SK-N-SH (cell line): ENCODE measurements around the gene RAMP3. TPM values are rescaled to one million over a fixed set of nuclear protein-coding genes. Genes with fewer than 3 reads are reported as not detected.

Source experiments
- CTCF ChIA-PET: fragments of 300-600, 350-600 bp; formaldehyde crosslinking; extraction: SDS; loops from one replicate; lab custom pipeline; 2021; lab: Yijun Ruan, JAX
- POLR2A ChIA-PET: fragments of 350-600 bp; sonication (Branson Sonifier 250); formaldehyde crosslinking; extraction: SDS; loops from one replicate; lab custom pipeline; 2020; ENCODE audit warnings: antibody characterized with exemption, inconsistent platforms; lab: Yijun Ruan, JAX
- DNase-seq: peaks from one replicate; pipeline ENCODE4 v3.0.0; 2012
- H2AFZ ChIP-seq: fragments of 200-600 bp; sonication (generic); 2 replicates; pipeline ENCODE4 v1.8.1; 2016; ENCODE audit warnings: antibody characterized with exemption, mild to moderate bottlenecking, low read depth
- H3F3A ChIP-seq: fragments of 200-600 bp; sonication (generic); replicated peaks from 2 replicates; pipeline ENCODE3; 2016; ENCODE audit warnings: antibody characterized with exemption, mild to moderate bottlenecking; ENCODE audit not compliant: insufficient read depth
- H3K27ac ChIP-seq, 2 experiments: fragments of 200-500 bp in 1 of 2; fragments of 200-600 bp in 1 of 2; sonication (Bioruptor generic) in 1 of 2; sonication (generic), shearing (Covaris generic) in 1 of 2; 2 replicates each; pipeline versions ENCODE4 v1.5.1 to v1.6.1; 2014 to 2016; ENCODE audit warnings: low read depth in 2 of 2, inconsistent platforms in 1 of 2, low read length in 1 of 2, mild to moderate bottlenecking in 1 of 2, mixed read lengths in 1 of 2
- H3K27me3 ChIP-seq: fragments of 200-600 bp; sonication (generic), shearing (Covaris generic); 2 replicates; pipeline ENCODE4 v1.6.1; 2016; ENCODE audit warnings: mixed run types; ENCODE audit not compliant: insufficient read depth
- H3K36me3 ChIP-seq, 2 experiments: fragments of 200-500 bp in 1 of 2; fragments of 200-600 bp in 1 of 2; sonication (Bioruptor generic) in 1 of 2; sonication (generic) in 1 of 2; replicated peaks in 1 of 2; 2 replicates each; pipeline versions ENCODE3 to v1.5.1; 2014 to 2016; ENCODE audit warnings: low read length in 1 of 2, mild to moderate bottlenecking in 1 of 2; ENCODE audit not compliant: insufficient read depth in 2 of 2, control insufficient read depth in 1 of 2
- H3K4me1 ChIP-seq, 2 experiments: fragments of 200-500 bp in 1 of 2; fragments of 200-600 bp in 1 of 2; sonication (Bioruptor generic) in 1 of 2; sonication (generic), shearing (Covaris generic) in 1 of 2; 2 replicates each; pipeline versions ENCODE4 v1.5.1 to v1.6.1; 2014 to 2016; ENCODE audit warnings: low read depth in 1 of 2, low read length in 1 of 2, mixed run types in 1 of 2; ENCODE audit not compliant: insufficient read depth in 2 of 2, control insufficient read depth in 1 of 2
- H3K4me2 ChIP-seq: fragments of 200-600 bp; sonication (generic), shearing (Covaris generic); 2 replicates; pipeline ENCODE4 v1.6.1; 2017; ENCODE audit warnings: mixed run types
- H3K4me3 ChIP-seq, 2 experiments: fragments of 200-500 bp in 1 of 2; fragments of 200-600 bp in 1 of 2; sonication (Bioruptor generic) in 1 of 2; sonication (generic), shearing (Covaris generic) in 1 of 2; 2 replicates each; pipeline versions ENCODE4 v1.5.1 to v1.8.1; 2014 to 2016; ENCODE audit warnings: low read depth in 2 of 2, inconsistent platforms in 1 of 2, low read length in 1 of 2, mild to moderate bottlenecking in 1 of 2, mixed read lengths in 1 of 2, moderate library complexity in 1 of 2
- H3K79me2 ChIP-seq: fragments of 200-600 bp; sonication (generic); 2 replicates; pipeline ENCODE4 v1.8.1; 2017; ENCODE audit warnings: mild to moderate bottlenecking; ENCODE audit not compliant: insufficient read depth
- H3K9ac ChIP-seq: fragments of 200-600 bp; sonication (generic); 2 replicates; pipeline ENCODE4 v1.6.1; 2017; ENCODE audit warnings: mixed run types
- H3K9me2 ChIP-seq: fragments of 200-600 bp; sonication (generic); 2 replicates; pipeline ENCODE4 v1.6.1; 2017; ENCODE audit warnings: mixed run types
- H3K9me3 ChIP-seq: fragments of 200-600 bp; sonication (generic); 2 replicates; pipeline ENCODE4 v1.6.1; 2017; ENCODE audit warnings: mixed run types, mild to moderate bottlenecking, moderate library complexity
- H4K20me1 ChIP-seq: fragments of 200-600 bp; sonication (generic); 2 replicates; pipeline ENCODE4 v1.6.1; 2017; ENCODE audit warnings: mild to moderate bottlenecking, mixed run types; ENCODE audit not compliant: insufficient read depth
- EP300 ChIP-seq, 2 experiments: IDR thresholded peaks; 2 replicates each; pipeline versions ENCODE4 v1.4.0 to v1.6.1; 2012; ENCODE audit warnings: borderline replicate concordance in 1 of 2, low read depth in 1 of 2, low read length in 1 of 2
- FOSL2 ChIP-seq: IDR thresholded peaks from 2 replicates; pipeline ENCODE4 v1.4.0; 2012; ENCODE audit warnings: low read depth, mild to moderate bottlenecking, moderate library complexity, borderline replicate concordance
- FOXJ3 ChIP-seq: sonication (generic); formaldehyde crosslinking; IDR thresholded peaks from 2 replicates; pipeline ENCODE4 v1.5.1; 2020; ENCODE audit warnings: mild to moderate bottlenecking, missing genetic modification reagents
- GABPA ChIP-seq: IDR thresholded peaks from 2 replicates; pipeline ENCODE4 v1.4.0; 2012; ENCODE audit warnings: low read depth, mild to moderate bottlenecking
- GATA2 ChIP-seq: sonication (generic); formaldehyde crosslinking; IDR thresholded peaks from 2 replicates; pipeline ENCODE4 v1.5.0; 2020; ENCODE audit warnings: mild to moderate bottlenecking, missing genetic modification reagents
- MEF2A ChIP-seq: IDR thresholded peaks from 2 replicates; pipeline ENCODE4 v1.4.0; 2012; ENCODE audit warnings: low read depth, borderline replicate concordance
- MXI1 ChIP-seq: IDR thresholded peaks from 2 replicates; pipeline ENCODE4 v1.6.1; 2012; ENCODE audit warnings: mild to moderate bottlenecking, low read depth, low read length, improper control_type of control experiment
- NRF1 ChIP-seq: IDR thresholded peaks from 2 replicates; pipeline ENCODE4 v1.6.1; 2012; ENCODE audit warnings: low read depth, mild to moderate bottlenecking, low read length
- PBX3 ChIP-seq: IDR thresholded peaks from 2 replicates; pipeline ENCODE4; 2012
- POLR2AphosphoS5 ChIP-seq: IDR thresholded peaks from 2 replicates; pipeline ENCODE4 v1.6.1; 2012; ENCODE audit warnings: low read depth, low read length
- RAD21 ChIP-seq: IDR thresholded peaks from 2 replicates; pipeline ENCODE4 v1.6.1; 2012; ENCODE audit warnings: mild to moderate bottlenecking, low read length
- REST ChIP-seq: IDR thresholded peaks from 2 replicates; pipeline ENCODE4 v1.6.1; 2012; ENCODE audit warnings: mild to moderate bottlenecking, low read depth, low read length, moderate library complexity
- RFX5 ChIP-seq: IDR thresholded peaks from 2 replicates; pipeline ENCODE4 v1.6.1; 2012; ENCODE audit warnings: mild to moderate bottlenecking, improper control_type of control experiment, low read length
- RXRA ChIP-seq: IDR thresholded peaks from 2 replicates; pipeline ENCODE4 v1.4.0; 2012; ENCODE audit warnings: low read depth, mild to moderate bottlenecking, borderline replicate concordance
- SIN3A ChIP-seq: IDR thresholded peaks from 2 replicates; pipeline ENCODE4 v1.6.1; 2012; ENCODE audit warnings: low read depth, mild to moderate bottlenecking, low read length, moderate library complexity, borderline replicate concordance
- SMC3 ChIP-seq: IDR thresholded peaks from 2 replicates; pipeline ENCODE4 v1.6.1; 2012; ENCODE audit warnings: low read depth, low read length, improper control_type of control experiment
- TAF1 ChIP-seq: IDR thresholded peaks from 2 replicates; pipeline ENCODE4 v1.6.1; 2012; ENCODE audit warnings: low read depth, mild to moderate bottlenecking, low read length, moderate library complexity, borderline replicate concordance
- TCF12 ChIP-seq: IDR thresholded peaks from 2 replicates; pipeline ENCODE4 v1.4.0; 2012
- TEAD4 ChIP-seq: IDR thresholded peaks from 2 replicates; pipeline ENCODE4 v1.4.0; 2012; ENCODE audit warnings: mild to moderate bottlenecking, borderline replicate concordance; ENCODE audit not compliant: insufficient read depth
- USF1 ChIP-seq: IDR thresholded peaks from 2 replicates; pipeline ENCODE4 v1.4.0; 2012; ENCODE audit warnings: low read depth, borderline replicate concordance
- YY1 ChIP-seq: IDR thresholded peaks from 2 replicates; pipeline ENCODE4 v1.4.0; 2012; ENCODE audit warnings: low read depth, mild to moderate bottlenecking
- ZBTB33 ChIP-seq: IDR thresholded peaks from 2 replicates; pipeline ENCODE4 v1.4.0; 2012; ENCODE audit warnings: low read depth, borderline replicate concordance
- WGBS: methylation state at CpG from one replicate; pipeline ENCODE4 v1.1.6; 2017; ENCODE audit warnings: low lambda C conversion rate; 5-methylcytosine and 5-hydroxymethylcytosine counted together
- polyA plus RNA-seq, 3 experiments: library from polyadenylated mRNA; depleted of rRNA; stranded (reverse); fragments of >200 nt; gene quantifications; 2 replicates each; pipeline ENCODE4 v1.2.3, GENCODE V29; 2012

Gene RAMP3
- polyA plus RNA-seq, 1 of the 3 experiments (the other 2 are of a cell fraction) = not detected

GRCh38 chr7:45165857-45166256 lies 8.3 kb downstream of the RAMP3 start:
- 22% methylated on average over 3 of the region's 3 CpGs for WGBS
- H3K9me3 ChIP-seq = 0 out of 2 replicates have a peak, but pooled peaks cover 4% of the 10 kb centered on the region
- POLR2A ChIA-PET = no interaction called here
- H2AFZ ChIP-seq = no peak overlapping the region
- H3K4me2 ChIP-seq = no peak overlapping the region
- no peak overlapping the region for H3K27ac ChIP-seq
- H3K9me2 ChIP-seq = no peaks in the 10 kb centered on the region
- no peaks in the 10 kb centered on the region for H3F3A ChIP-seq
- H3K36me3 ChIP-seq = no peaks in the 10 kb centered on the region
- no peak overlapping the region for H3K4me3 ChIP-seq
- TF ChIP-seq NRF1 (no peak), POLR2AphosphoS5 (no peak), TAF1 (no peak), PBX3 (no peak), TEAD4 (no peak), RFX5 (no peak), YY1 (no peak)
- TF ChIP-seq, all 33 proteins: peak for 0
- Histone ChIP-seq H3K9ac (no peak overlapping the region), H4K20me1 (no peaks in the 10 kb centered on the region), H3K4me1 (peaks cover 0 to 6% of the 10 kb centered on the region in 2 experiments; a peak in 1 of 4 replicates), H3K79me2 (no peaks in the 10 kb centered on the region), H3K27me3 (no peaks in the 10 kb centered on the region; the same call in 1 of the 2 replicates)
- CTCF ChIA-PET = no interaction called here
- DNase-seq = no peak

GRCh38 chr7:45171946-45172345 lies 14.4 kb downstream of the RAMP3 start:
- Histone ChIP-seq H4K20me1 (no peaks in the 10 kb centered on the region), H3K27me3 (0 out of 2 replicates have a peak, but pooled peaks cover 23% of the 10 kb centered on the region), H3K4me1 (no peaks in the 10 kb centered on the region), H3K9me2 (no peaks in the 10 kb centered on the region), H3K36me3 (no peaks in the 10 kb centered on the region), H3F3A (no peaks in the 10 kb centered on the region), H3K9me3 (no peaks in the 10 kb centered on the region), H3K4me3 (no peak overlapping the region), H3K27ac (no peak overlapping the region), H2AFZ (no peak overlapping the region), H3K9ac (no peak overlapping the region), H3K79me2 (no peaks in the 10 kb centered on the region), H3K4me2 (no peak overlapping the region)
- POLR2A ChIA-PET = no interaction called here
- CTCF ChIA-PET = interaction anchor here (1.0 to 2.8 kb wide), 4 partner anchors 11 to 88 kb away, joined by 3 to 15 read pairs (median 4); partner anchors contain the start of gene RAMP3
- no peak for DNase-seq
- 50% methylated on average over 1 of the region's 1 CpG for WGBS
- no peak for TF ChIP-seq GATA2 (CRISPR knock-in tag)
- no peak for TF ChIP-seq SIN3A
- no peak for TF ChIP-seq SMC3
- TF ChIP-seq FOSL2 = no peak
- no peak for TF ChIP-seq FOXJ3 (CRISPR knock-in tag)
- TF ChIP-seq GABPA = no peak
- TF ChIP-seq REST = no peak
- no peak for TF ChIP-seq EP300 (IDR thresholded peaks at IDR 0.05; ENCODE audit: borderline replicate concordance in 1 of 2, low read depth in 1 of 2, low read length in 1 of 2)
- no peak for TF ChIP-seq TCF12
- TF ChIP-seq TEAD4 = no peak
- TF ChIP-seq MXI1 = no peak
- TF ChIP-seq TAF1 = no peak
- no peak for TF ChIP-seq RXRA
- TF ChIP-seq RAD21 = no peak
- no peak for TF ChIP-seq POLR2AphosphoS5
- no peak for TF ChIP-seq ZBTB33
- TF ChIP-seq USF1 = no peak
- no peak for TF ChIP-seq MEF2A
